Loucy (cell line): ENCODE data around the gene SMPD2.

Experiments
- CTCF ChIP-seq: fragments of 200-600 bp; sonication (generic); conservative IDR thresholded peaks from 2 replicates; pipeline ENCODE4 v1.5.1; 2014; ENCODE audit warnings: mild to moderate bottlenecking, antibody characterized with exemption, low read length
- EZH2phosphoT487 ChIP-seq: fragments of 200-600 bp; IDR thresholded peaks from 2 replicates; pipeline ENCODE4 v1.6.1; 2018; ENCODE audit warnings: antibody characterized with exemption, mild to moderate bottlenecking, moderate library complexity, borderline replicate concordance

GRCh38 chr6:109397020-109397419 lies 43.5 kb upstream of the SMPD2 start:
- TF ChIP-seq CTCF (peak; percentile 57), EZH2phosphoT487 (no peak)
